ENCODE results near the gene SCN5A. TPM values are rescaled to one million over a fixed set of nuclear protein-coding genes. Genes with fewer than 3 reads are reported as not detected.

The SCN5A gene
- total RNA-seq, 4 donors from 2014 or later: 0.19 TPM; not detected in 3

DNA sequence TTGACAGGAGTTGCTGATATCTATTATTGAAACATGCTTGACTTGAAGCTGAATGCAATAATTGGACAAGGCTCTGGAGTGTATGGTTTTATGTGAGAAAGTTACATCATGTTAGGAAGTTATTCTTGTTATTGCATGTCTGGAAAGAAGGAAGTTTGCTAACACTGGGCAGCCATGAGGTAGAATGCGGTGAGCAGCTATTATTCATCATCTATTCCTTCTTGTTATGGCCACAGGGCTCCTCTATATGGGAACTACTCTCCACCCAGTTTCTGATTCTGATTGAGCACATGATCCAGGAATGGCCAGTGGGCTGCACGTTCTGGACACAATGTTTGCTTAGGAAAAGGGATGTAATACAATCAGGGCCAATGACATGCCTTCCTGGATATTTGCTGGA, 37.8 kb upstream of the SCN5A start:
- TF ChIP-seq, protein P1, sequence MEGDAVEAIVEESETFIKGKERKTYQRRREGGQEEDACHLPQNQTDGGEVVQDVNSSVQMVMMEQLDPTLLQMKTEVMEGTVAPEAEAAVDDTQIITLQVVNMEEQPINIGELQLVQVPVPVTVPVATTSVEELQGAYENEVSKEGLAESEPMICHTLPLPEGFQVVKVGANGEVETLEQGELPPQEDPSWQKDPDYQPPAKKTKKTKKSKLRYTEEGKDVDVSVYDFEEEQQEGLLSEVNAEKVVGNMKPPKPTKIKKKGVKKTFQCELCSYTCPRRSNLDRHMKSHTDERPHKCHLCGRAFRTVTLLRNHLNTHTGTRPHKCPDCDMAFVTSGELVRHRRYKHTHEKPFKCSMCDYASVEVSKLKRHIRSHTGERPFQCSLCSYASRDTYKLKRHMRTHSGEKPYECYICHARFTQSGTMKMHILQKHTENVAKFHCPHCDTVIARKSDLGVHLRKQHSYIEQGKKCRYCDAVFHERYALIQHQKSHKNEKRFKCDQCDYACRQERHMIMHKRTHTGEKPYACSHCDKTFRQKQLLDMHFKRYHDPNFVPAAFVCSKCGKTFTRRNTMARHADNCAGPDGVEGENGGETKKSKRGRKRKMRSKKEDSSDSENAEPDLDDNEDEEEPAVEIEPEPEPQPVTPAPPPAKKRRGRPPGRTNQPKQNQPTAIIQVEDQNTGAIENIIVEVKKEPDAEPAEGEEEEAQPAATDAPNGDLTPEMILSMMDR (IDR thresholded peaks at IDR 0.05; ENCODE audit: low read depth): no peak

DNA sequence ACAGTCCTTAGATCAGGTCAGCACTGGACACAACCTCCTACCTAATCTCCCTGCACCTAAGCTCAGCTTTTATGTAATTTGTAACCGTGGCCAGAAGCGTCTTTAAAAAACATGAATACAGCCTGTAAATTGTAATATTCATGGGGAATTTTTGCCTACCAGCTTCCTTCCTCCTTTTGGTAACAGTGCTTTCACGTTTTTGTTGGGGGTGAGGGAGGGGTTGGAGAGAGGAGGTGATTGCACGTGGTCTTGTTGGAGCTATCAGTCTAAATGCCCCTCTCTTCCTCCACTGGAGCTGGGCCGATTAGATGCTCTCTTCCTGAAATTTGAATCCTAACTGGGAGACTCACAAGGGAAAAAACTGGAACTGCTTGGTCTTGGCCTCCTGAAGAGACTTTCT, 35.1 kb upstream of the SCN5A start:
- TF ChIP-seq, protein P1 (IDR thresholded peaks at IDR 0.05; ENCODE audit: low read depth): no peak

DNA sequence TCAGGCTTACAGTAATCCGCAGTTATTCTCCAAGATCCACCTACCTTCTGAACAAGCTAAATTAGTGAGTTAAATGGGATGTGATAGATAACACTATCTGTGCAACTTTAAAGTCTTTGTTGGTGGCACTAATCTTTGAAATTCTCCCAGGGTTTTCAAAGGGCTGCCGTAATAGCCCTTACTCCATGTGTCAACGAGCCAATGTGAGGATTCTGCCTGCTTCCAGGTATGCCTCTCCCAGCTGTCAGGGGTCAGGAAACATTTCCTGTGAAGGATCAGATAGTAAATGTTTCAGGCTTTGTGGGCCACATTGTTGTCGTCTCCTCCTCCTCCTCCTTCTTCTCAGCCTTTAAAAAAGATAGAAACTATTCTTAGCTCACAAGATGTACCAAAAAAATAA, 20.2 kb upstream of the SCN5A start:
- TF ChIP-seq, protein P1 (IDR thresholded peaks at IDR 0.05; ENCODE audit: low read depth): no peak

DNA sequence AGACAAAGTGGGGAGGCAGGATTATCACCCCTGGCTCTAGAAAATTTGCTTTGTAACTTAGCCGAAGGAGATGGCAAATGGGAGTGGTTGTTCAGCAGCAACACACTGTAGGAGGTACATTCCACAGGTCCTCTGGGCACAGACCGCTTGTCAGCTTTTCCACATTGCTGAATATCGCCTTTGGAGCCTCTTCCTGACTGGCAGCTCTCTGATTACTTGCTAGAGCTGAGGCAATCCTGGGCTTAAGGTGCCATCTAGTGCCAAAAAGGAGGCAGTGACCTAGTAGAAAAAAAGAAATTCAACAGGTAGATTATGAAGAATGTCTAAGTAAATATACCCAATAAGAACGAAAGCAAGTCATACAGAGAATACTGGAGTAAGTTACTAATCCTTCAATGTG, 13.1 kb upstream of the SCN5A start:
- TF ChIP-seq, protein P1 (IDR thresholded peaks at IDR 0.05; ENCODE audit: low read depth): no peak

DNA sequence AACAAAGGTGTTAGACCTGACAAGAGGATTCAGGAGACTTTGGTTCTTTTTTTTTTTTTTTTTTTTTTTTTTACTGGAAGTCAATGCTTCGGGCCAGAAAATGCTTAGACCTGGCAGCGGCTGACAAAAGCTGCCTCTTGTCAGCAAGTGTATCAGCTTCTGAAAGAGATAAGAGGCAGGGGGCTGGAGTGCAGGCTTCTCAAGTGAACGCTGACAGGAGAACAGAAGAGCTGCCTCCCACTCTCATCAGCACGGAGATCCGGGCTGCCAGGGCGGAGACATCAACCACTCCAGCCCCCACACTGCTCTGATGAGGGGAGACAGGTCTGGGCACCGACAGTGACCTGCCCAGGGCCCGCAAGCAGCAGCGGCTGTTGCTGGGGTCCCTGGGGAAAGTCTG, 9.4 kb upstream of the SCN5A start:
- TF ChIP-seq, protein P1 (IDR thresholded peaks at IDR 0.05; ENCODE audit: low read depth): no peak

DNA sequence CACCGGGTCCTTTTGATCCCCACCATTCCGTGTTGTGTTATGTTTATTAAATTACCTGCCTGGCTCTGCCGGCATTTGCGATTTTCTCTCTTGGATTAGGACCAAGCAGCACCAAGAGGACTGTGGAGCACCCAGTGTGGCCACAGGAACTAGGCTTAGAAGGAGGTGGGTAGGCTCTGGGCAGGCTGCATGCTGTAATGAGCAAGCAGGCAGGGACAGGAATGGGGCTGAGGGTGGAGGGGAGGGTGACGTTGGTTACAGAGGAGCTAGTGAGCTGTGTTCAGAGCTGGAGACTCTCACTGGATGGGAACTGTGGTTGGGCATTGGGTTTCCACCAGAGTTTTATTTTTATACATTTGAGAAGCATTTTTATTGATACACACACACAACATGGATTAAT, 7.9 kb upstream of the SCN5A start:
- TF ChIP-seq, protein P1 (IDR thresholded peaks at IDR 0.05; ENCODE audit: low read depth): no peak

DNA sequence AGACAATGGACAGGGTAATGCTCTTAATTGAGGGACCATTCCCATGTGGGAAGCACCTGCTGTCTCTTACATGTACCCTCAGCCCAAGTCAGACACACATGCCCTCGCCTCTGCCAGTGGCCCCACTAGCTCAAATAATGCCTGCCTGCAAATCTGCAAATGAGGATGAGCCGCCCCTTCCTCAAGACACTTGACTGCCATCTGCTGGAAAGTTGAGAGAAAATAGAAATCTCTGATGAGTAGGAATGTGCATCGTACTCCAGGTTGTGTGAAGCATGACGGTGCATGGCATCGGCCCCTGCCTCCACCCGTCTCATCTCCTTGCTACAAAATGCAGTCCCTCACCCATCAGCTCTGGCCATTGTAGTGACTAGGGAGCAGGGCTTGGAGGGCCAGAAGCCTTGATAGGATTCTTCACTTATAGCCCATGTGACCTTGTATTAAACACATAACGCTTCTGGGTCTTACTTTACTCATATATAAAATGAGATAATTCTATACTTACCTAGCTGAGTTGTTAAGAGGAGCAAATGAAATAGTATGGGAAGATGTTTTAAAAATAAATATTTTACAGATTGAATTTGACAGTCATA, 6.3 kb upstream of the SCN5A start:
- TF ChIP-seq, protein P1 (IDR thresholded peaks at IDR 0.05; ENCODE audit: low read depth): no peak
